ENCODE data around the gene FRMD4A.

- no peak for TF ChIP-seq NFRKB (IDR thresholded peaks at IDR 0.05)
- no peak for TF ChIP-seq FOXK2 (IDR thresholded peaks at IDR 0.05)
- TF ChIP-seq FOXM1 (IDR thresholded peaks at IDR 0.05; ENCODE audit: borderline replicate concordance), result no peak
- TF ChIP-seq TARDBP (IDR thresholded peaks at IDR 0.05), result no peak
- no peak for TF ChIP-seq L3MBTL2 (conservative IDR thresholded peaks at IDR 0.05)
- TF ChIP-seq ELF4 (IDR thresholded peaks at IDR 0.05), result no peak
- no peak for TF ChIP-seq SUZ12 (IDR thresholded peaks at IDR 0.05)
- TF ChIP-seq SP1 (IDR thresholded peaks at IDR 0.05), result no peak
- TF ChIP-seq, protein P1, sequence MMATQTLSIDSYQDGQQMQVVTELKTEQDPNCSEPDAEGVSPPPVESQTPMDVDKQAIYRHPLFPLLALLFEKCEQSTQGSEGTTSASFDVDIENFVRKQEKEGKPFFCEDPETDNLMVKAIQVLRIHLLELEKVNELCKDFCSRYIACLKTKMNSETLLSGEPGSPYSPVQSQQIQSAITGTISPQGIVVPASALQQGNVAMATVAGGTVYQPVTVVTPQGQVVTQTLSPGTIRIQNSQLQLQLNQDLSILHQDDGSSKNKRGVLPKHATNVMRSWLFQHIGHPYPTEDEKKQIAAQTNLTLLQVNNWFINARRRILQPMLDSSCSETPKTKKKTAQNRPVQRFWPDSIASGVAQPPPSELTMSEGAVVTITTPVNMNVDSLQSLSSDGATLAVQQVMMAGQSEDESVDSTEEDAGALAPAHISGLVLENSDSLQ (IDR thresholded peaks at IDR 0.05), result no peak
These were observed 529.4 kb downstream of the FRMD4A start for GRCh38 chr10:13801156-13801906.
